Measurements from ENCODE around the gene TIAM1. TPM values are rescaled to one million over a fixed set of nuclear protein-coding genes. Genes with fewer than 3 reads are reported as not detected.

TIAM1 gene
- total RNA-seq, 1 experiment from 2014 or later: 3.7 TPM

DNA sequence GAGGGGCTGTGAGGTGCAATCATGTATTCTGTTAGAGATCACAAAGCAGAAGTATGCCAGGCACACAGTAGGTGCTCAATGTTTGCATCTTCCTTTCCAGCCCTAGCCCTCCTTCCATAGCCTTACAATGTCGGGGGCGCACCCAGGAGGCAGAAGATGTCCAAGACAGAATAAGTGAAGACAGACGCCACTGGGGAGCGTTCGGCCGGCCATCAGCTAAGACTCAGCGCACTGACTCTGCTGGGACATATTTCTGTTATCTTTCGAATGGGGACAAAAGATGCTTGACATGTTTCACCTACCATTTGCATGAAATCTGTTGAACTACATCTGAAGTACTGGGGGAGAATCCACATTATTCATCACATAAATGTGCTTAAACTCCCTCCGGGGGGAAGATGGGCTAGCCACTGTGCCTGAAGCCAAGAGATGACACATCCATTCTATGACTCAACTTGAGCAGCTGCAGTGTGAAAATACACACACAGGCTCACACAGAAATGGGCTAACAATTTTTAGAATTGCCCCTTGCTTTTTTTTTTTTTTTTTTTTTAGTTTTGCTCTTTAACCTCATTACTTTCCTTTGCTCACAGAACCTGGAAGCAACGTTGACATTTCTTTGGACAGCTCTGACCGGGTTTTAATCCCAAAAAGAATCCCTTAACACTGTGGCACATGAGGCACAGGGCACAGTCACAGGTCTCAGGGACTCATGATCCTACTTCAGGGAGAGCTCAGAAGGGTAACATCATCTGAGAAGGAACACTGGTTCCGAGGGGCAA lies 7.9 kb downstream of the TIAM1 start:
- no peaks in the 10 kb centered on the region for H3K9me3 ChIP-seq (ENCODE audit: control insufficient read depth, insufficient read depth, low read depth, low read length)
- BruUV-seq (replicated peaks): no TSS peak
- H3K36me3 ChIP-seq (ENCODE audit: control insufficient read depth, insufficient read depth, low read length): no peaks in the 10 kb centered on the region
- H3K4me1 ChIP-seq (ENCODE audit: control insufficient read depth, insufficient read depth, low read length): no peaks in the 10 kb centered on the region
- TF ChIP-seq, protein P1, sequence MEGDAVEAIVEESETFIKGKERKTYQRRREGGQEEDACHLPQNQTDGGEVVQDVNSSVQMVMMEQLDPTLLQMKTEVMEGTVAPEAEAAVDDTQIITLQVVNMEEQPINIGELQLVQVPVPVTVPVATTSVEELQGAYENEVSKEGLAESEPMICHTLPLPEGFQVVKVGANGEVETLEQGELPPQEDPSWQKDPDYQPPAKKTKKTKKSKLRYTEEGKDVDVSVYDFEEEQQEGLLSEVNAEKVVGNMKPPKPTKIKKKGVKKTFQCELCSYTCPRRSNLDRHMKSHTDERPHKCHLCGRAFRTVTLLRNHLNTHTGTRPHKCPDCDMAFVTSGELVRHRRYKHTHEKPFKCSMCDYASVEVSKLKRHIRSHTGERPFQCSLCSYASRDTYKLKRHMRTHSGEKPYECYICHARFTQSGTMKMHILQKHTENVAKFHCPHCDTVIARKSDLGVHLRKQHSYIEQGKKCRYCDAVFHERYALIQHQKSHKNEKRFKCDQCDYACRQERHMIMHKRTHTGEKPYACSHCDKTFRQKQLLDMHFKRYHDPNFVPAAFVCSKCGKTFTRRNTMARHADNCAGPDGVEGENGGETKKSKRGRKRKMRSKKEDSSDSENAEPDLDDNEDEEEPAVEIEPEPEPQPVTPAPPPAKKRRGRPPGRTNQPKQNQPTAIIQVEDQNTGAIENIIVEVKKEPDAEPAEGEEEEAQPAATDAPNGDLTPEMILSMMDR (IDR thresholded peaks at IDR 0.05): no peak
- TF ChIP-seq, protein P2, sequence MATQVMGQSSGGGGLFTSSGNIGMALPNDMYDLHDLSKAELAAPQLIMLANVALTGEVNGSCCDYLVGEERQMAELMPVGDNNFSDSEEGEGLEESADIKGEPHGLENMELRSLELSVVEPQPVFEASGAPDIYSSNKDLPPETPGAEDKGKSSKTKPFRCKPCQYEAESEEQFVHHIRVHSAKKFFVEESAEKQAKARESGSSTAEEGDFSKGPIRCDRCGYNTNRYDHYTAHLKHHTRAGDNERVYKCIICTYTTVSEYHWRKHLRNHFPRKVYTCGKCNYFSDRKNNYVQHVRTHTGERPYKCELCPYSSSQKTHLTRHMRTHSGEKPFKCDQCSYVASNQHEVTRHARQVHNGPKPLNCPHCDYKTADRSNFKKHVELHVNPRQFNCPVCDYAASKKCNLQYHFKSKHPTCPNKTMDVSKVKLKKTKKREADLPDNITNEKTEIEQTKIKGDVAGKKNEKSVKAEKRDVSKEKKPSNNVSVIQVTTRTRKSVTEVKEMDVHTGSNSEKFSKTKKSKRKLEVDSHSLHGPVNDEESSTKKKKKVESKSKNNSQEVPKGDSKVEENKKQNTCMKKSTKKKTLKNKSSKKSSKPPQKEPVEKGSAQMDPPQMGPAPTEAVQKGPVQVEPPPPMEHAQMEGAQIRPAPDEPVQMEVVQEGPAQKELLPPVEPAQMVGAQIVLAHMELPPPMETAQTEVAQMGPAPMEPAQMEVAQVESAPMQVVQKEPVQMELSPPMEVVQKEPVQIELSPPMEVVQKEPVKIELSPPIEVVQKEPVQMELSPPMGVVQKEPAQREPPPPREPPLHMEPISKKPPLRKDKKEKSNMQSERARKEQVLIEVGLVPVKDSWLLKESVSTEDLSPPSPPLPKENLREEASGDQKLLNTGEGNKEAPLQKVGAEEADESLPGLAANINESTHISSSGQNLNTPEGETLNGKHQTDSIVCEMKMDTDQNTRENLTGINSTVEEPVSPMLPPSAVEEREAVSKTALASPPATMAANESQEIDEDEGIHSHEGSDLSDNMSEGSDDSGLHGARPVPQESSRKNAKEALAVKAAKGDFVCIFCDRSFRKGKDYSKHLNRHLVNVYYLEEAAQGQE (IDR thresholded peaks at IDR 0.05; ENCODE audit: insufficient read depth in 1 of 2, low read depth in 2 of 2, low read length in 1 of 2): no peak
- no peak for TF ChIP-seq SIN3A (IDR thresholded peaks at IDR 0.05; ENCODE audit: borderline replicate concordance, insufficient read depth, low read depth, low read length)
- no peak for TF ChIP-seq TCF7L2 (IDR thresholded peaks at IDR 0.05; ENCODE audit: low read depth, low read length)
- no peak for TF ChIP-seq POLR2AphosphoS5 (IDR thresholded peaks at IDR 0.05; ENCODE audit: low read depth, low read length)
- DNase-seq (ENCODE audit: low read depth, low spot score): no peak
- H3K27me3 ChIP-seq (ENCODE audit: control insufficient read depth, insufficient read depth, low read length): no peaks in the 10 kb centered on the region
- H3K27ac ChIP-seq (ENCODE audit: low read length): no peak overlapping the region
- ATAC-seq: no peak
- no peak overlapping the region for H3K4me3 ChIP-seq (ENCODE audit: low read depth in 2 of 2, low read length in 2 of 2)
- in situ Hi-C loops (cut with HindIII; ENCODE audit: low pct_unique_long_range_greater_than_20kb, low sequenced_read_pairs) (no loop called here), intact Hi-C loops (cut with micrococcal nuclease; ENCODE audit: unreplicated experiment) (loop anchor here (10.0 kb wide), 1 partner anchor 131 kb away; no protein-coding TSS in a partner anchor)
- CTCF ChIA-PET: no interaction called here
- POLR2A ChIA-PET: no interaction called here

DNA sequence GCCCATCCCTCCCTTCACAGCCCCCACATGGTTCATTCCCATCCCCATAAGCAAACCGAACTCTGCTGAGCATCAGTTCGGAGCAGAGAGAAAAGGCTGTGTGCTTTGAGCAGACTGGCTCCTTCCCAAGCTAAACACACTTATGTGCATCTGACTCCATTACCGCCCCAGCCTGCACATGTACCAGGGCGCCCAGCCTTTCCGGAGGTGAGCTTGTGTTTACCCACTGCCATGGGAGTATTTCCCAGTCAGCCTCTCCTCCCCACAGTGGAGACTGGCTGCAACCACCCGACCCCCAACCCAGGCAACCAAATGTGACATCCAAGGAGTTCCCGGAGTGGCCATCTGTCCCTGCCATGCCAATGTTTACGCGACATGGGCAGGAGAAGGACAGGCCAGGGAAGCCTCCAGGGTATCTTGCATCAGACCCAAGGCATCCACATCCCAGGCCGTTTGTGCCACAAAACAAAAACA lies 9.4 kb downstream of the TIAM1 start:
- H3K4me3 ChIP-seq (ENCODE audit: low read depth in 2 of 2, low read length in 2 of 2): 0 out of 4 replicates have a peak overlapping the region, but pooled peaks of 1 of the 2 experiments have one; percentile 9
- DNase-seq (ENCODE audit: low read depth, low spot score) (no peak), ATAC-seq (no peak)
- in situ Hi-C loops (cut with HindIII; ENCODE audit: low pct_unique_long_range_greater_than_20kb, low sequenced_read_pairs): no loop called here
- no TSS peak for BruUV-seq (replicated peaks)
- TF ChIP-seq, protein P1 (IDR thresholded peaks at IDR 0.05): no peak
- TF ChIP-seq SIN3A (IDR thresholded peaks at IDR 0.05; ENCODE audit: borderline replicate concordance, insufficient read depth, low read depth, low read length): no peak
- no peak for TF ChIP-seq TCF7L2 (IDR thresholded peaks at IDR 0.05; ENCODE audit: low read depth, low read length)
- TF ChIP-seq POLR2AphosphoS5 (IDR thresholded peaks at IDR 0.05; ENCODE audit: low read depth, low read length): no peak
- TF ChIP-seq, protein P2 (IDR thresholded peaks at IDR 0.05; ENCODE audit: insufficient read depth in 1 of 2, low read depth in 2 of 2, low read length in 1 of 2): no peak
- H3K27me3 ChIP-seq (ENCODE audit: control insufficient read depth, insufficient read depth, low read length): no peaks in the 10 kb centered on the region
- no peaks in the 10 kb centered on the region for H3K9me3 ChIP-seq (ENCODE audit: control insufficient read depth, insufficient read depth, low read depth, low read length)
- CTCF ChIA-PET: no interaction called here
- H3K4me1 ChIP-seq (ENCODE audit: control insufficient read depth, insufficient read depth, low read length): no peaks in the 10 kb centered on the region
- H3K36me3 ChIP-seq (ENCODE audit: control insufficient read depth, insufficient read depth, low read length): no peaks in the 10 kb centered on the region
- intact Hi-C loops (cut with micrococcal nuclease; ENCODE audit: unreplicated experiment): loop anchor here (10.0 kb wide), 1 partner anchor 130 kb away; no protein-coding TSS in a partner anchor
- no peak overlapping the region for H3K27ac ChIP-seq (ENCODE audit: low read length)
- POLR2A ChIA-PET: no interaction called here
